ENCODE results near the gene PDGFC.

DNA sequence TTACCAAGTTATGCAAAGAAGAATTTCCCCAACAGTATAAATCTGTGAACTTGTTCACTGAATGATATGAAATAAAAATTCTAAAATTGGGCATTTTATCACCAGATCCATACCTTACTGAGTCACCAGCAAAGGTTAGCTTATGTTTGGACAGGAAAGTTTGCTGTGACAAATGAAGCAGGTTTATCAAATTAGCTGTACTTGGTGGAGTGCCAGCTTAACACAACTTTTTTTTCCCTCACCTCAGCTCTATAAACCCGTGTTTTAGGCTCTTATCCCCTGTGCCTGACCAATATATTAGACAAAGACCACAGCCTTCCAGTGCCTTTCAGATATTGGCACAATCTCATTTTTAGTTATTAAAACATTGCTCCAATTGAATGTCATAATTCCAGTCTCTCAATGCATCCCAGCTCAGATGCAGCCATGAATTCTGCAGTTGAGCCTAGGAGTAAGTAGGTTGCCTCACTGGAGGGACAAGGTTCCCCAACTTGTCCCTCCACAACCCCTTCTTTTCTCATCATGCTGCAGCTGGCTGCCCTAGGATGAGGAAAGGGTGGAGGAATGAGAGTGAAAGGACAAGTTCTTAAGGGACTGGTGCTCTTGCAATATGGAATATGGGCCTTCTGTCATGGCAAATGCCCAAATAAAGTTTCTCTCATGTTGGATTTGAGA is 27.0 kb upstream of the PDGFC start:
- TF ChIP-seq CTCF (IDR thresholded peaks at IDR 0.05; ENCODE audit: low read length) (no peak), EZH2phosphoT487 (IDR thresholded peaks at IDR 0.05; ENCODE audit: low read length) (no peak)

All from MM.1S (cell line).